Esophagus squamous epithelium (tissue), 5 donors: ENCODE data around the gene TRIM42. TPM values are rescaled to one million over a fixed set of nuclear protein-coding genes. Genes with fewer than 3 reads are reported as not detected.

ENCODE experiments used
- DNase-seq: peaks from one replicate; lab custom pipeline; 2025; lab: John Stamatoyannopoulos, UW
- H3K27ac ChIP-seq, 4 donors: fragments of 200-600 bp; sonication (generic); one replicate each; pipeline ENCODE4 v1.5.1; 2016 to 2019; ENCODE audit warnings: mild to moderate bottlenecking in 1 of 4
- H3K27me3 ChIP-seq, 4 donors: fragments of 200-600 bp; sonication (generic); 1 replicate in 3 of 4; 2 replicates in 1 of 4; pipeline versions ENCODE4 v1.5.1 to v1.6.0; 2017 to 2021; ENCODE audit warnings: antibody characterized with exemption in 1 of 4
- H3K36me3 ChIP-seq, 3 donors: fragments of 200-600 bp; sonication (generic); one replicate each; pipeline ENCODE4 v1.5.1; 2016 to 2019
- H3K4me1 ChIP-seq, 3 donors: fragments of 200-600 bp; sonication (generic); one replicate each; pipeline ENCODE4 v1.5.1; 2017 to 2019
- H3K4me3 ChIP-seq, 4 donors: fragments of 200-600 bp; sonication (generic); 1 replicate in 3 of 4; 2 replicates in 1 of 4; pipeline ENCODE4 v1.5.1; 2016 to 2019; ENCODE audit warnings: mild to moderate bottlenecking in 2 of 4, moderate library complexity in 1 of 4
- H3K9me3 ChIP-seq, 3 donors: fragments of 200-600 bp; sonication (generic); one replicate each; pipeline ENCODE4 v1.5.1; 2016 to 2019
- CTCF ChIP-seq, 6 experiments: fragments of 450-650 bp in 4 of 6; fragments of 200-600 bp in 2 of 6; sonication (generic) in 2 of 6; IDR thresholded peaks; one replicate each; pipeline ENCODE4 v1.5.1; 2016 to 2019; ENCODE audit warnings: antibody characterized with exemption in 6 of 6, mild to moderate bottlenecking in 4 of 6, moderate library complexity in 4 of 6
- POLR2A ChIP-seq, 4 donors: fragments of 450-650 bp; IDR thresholded peaks; one replicate each; pipeline ENCODE4 v1.6.1; 2017; ENCODE audit warnings: antibody characterized with exemption in 4 of 4, mild to moderate bottlenecking in 4 of 4, moderate library complexity in 3 of 4
- WGBS, 2 donors: methylation state at CpG; one replicate each; pipeline ENCODE4 v1.1.5; 2018; 5-methylcytosine and 5-hydroxymethylcytosine counted together
- intact Hi-C: fragments of 100-400 bp; cut with DNase I; formaldehyde crosslinking; loops from one replicate; pipeline ENCODE4 v1.15.0; 2022
- total RNA-seq, 4 donors: library from RNA; depleted of rRNA; stranded (reverse); fragments of >200 nt; gene quantifications; one replicate each; pipeline ENCODE4 v1.1.0, GENCODE V29; 2016
- donor health status: DM: yes; HTN: yes; CAD: no.

The TRIM42 gene
- not detected for total RNA-seq

- no peaks in the 10 kb centered on the region for H3K4me1 ChIP-seq
- intact Hi-C loops = no loop called here
- H3K36me3 ChIP-seq = no peaks in the 10 kb centered on the region
- no peaks in the 10 kb centered on the region for H3K27me3 ChIP-seq
- 70 to 91% methylated on average over 2 of the region's 2 CpGs for WGBS, 2 donors
- DNase-seq = no peak
- peaks cover 0 to 5% (median 4%) of the 10 kb centered on the region in 3 donors for H3K9me3 ChIP-seq
- no peak within 1 kb of the TSS for H3K27ac ChIP-seq
- no peak within 1 kb of the TSS for H3K4me3 ChIP-seq
- no peak for TF ChIP-seq CTCF (IDR thresholded peaks at IDR 0.05)
- TF ChIP-seq POLR2A (IDR thresholded peaks at IDR 0.05) = no peak
Measured at GRCh38 chr3:140677764-140678163, at the start of gene TRIM42. Gene TRIM42, plus strand, starts transcription at chr3:140678064. Its CDS starts 166 bp downstream, at chr3:140678230.

GRCh38 chr3:140628606-140629005, 49.3 kb upstream of the TRIM42 start:
- TF ChIP-seq CTCF (IDR thresholded peaks at IDR 0.05) = no peak
- no peak for TF ChIP-seq POLR2A (IDR thresholded peaks at IDR 0.05)
- WGBS, 2 donors = 27 to 48% methylated on average over 4 of the region's 4 CpGs
- intact Hi-C loops = no loop called here
- Histone ChIP-seq H3K27me3 (no peaks in the 10 kb centered on the region), H3K36me3 (no peaks in the 10 kb centered on the region), H3K27ac (no peak overlapping the region), H3K4me1 (no peaks in the 10 kb centered on the region), H3K4me3 (no peak overlapping the region), H3K9me3 (no peaks in the 10 kb centered on the region)
- DNase-seq = no peak

GRCh38 chr3:140629357-140630137, 48.3 kb upstream of the TRIM42 start:
- Histone ChIP-seq H3K27me3 (no peaks in the 10 kb centered on the region), H3K27ac (no peak overlapping the region), H3K4me3 (no peak overlapping the region), H3K4me1 (no peaks in the 10 kb centered on the region), H3K36me3 (no peaks in the 10 kb centered on the region), H3K9me3 (no peaks in the 10 kb centered on the region)
- WGBS, 2 donors = 35 to 44% methylated on average over 3 of the region's 3 CpGs
- no peak for TF ChIP-seq CTCF (IDR thresholded peaks at IDR 0.05)
- no peak for TF ChIP-seq POLR2A (IDR thresholded peaks at IDR 0.05)
- no peak for DNase-seq
- intact Hi-C loops = no loop called here

- Histone ChIP-seq H3K27ac (no peak overlapping the region), H3K27me3 (no peaks in the 10 kb centered on the region), H3K4me3 (no peak overlapping the region), H3K4me1 (no peaks in the 10 kb centered on the region), H3K9me3 (no peaks in the 10 kb centered on the region), H3K36me3 (no peaks in the 10 kb centered on the region)
- DNase-seq = no peak
- WGBS, 2 donors = 50 to 67% methylated on average over 5 of the region's 5 CpGs
- TF ChIP-seq CTCF (IDR thresholded peaks at IDR 0.05) = no peak
- no peak for TF ChIP-seq POLR2A (IDR thresholded peaks at IDR 0.05)
- intact Hi-C loops = no loop called here
Measured at GRCh38 chr3:140630366-140630765, 47.5 kb upstream of the TRIM42 start.

- H3K4me1 ChIP-seq = no peaks in the 10 kb centered on the region
- H3K27ac ChIP-seq = no peak overlapping the region
- no peaks in the 10 kb centered on the region for H3K9me3 ChIP-seq
- no peaks in the 10 kb centered on the region for H3K27me3 ChIP-seq
- TF ChIP-seq CTCF (IDR thresholded peaks at IDR 0.05) (no peak), POLR2A (IDR thresholded peaks at IDR 0.05) (no peak)
- no peaks in the 10 kb centered on the region for H3K36me3 ChIP-seq
- H3K4me3 ChIP-seq = no peak overlapping the region
- DNase-seq = no peak
- intact Hi-C loops = no loop called here
Measured at GRCh38 chr3:140630866-140631265, 47.0 kb upstream of the TRIM42 start.
